Smooth muscle cell of bladder (primary cell): Measurements from ENCODE around the gene TWSG1. TPM values are rescaled to one million over a fixed set of nuclear protein-coding genes. Genes with fewer than 3 reads are reported as not detected.

Experiments
- total RNA-seq: library from RNA; depleted of rRNA; stranded (reverse); fragments of >200 nt; gene quantifications from 2 replicates; pipeline ENCODE4 v1.2.3, GENCODE V29; 2014

The TWSG1 gene
- 298 and 496 TPM in 2 replicates for total RNA-seq

GRCh38 chr18:9334329-9334972, at the start of gene TWSG1:
TSS of gene TWSG1 (plus strand) at chr18:9334773. CDS start at chr18:9337230, 2,457 bp downstream.

Other genes starting within 250 kb of the TWSG1 start
- gene NDUFV2, start 232.1 kb upstream of the TWSG1 start, total RNA-seq: 102 and 150 TPM in 2 replicates
- 24.9 and 48.5 TPM in 2 replicates for gene ANKRD12, start 198.0 kb upstream of the TWSG1 start, total RNA-seq
- 47.4 and 54.6 TPM in 2 replicates for gene RALBP1, start 140.7 kb downstream of the TWSG1 start, total RNA-seq